SJCRH30 (cell line): ENCODE measurements around the gene MAP3K2. TPM values are rescaled to one million over a fixed set of nuclear protein-coding genes. Genes with fewer than 3 reads are reported as not detected.

Source experiments
- DNase-seq, 2 experiments: peaks; one replicate each; pipeline ENCODE4 v3.0.0-alpha.2; 2015 to 2020
- H3K27ac ChIP-seq: fragments of 250-450 bp; sonication (Bioruptor Pico); 2 replicates; pipeline ENCODE4 v1.5.1; 2020; ENCODE audit warnings: mild to moderate bottlenecking, moderate library complexity
- H3K27me3 ChIP-seq: fragments of 250-450 bp; sonication (Bioruptor Pico); 2 replicates; pipeline ENCODE4 v1.5.1; 2020; ENCODE audit warnings: mild to moderate bottlenecking, moderate library complexity
- H3K36me3 ChIP-seq: fragments of 250-450 bp; sonication (Bioruptor Pico); 2 replicates; pipeline ENCODE4 v1.5.1; 2020; ENCODE audit warnings: mild to moderate bottlenecking, moderate library complexity
- H3K4me1 ChIP-seq: fragments of 250-450 bp; sonication (Bioruptor Pico); 2 replicates; pipeline ENCODE4 v1.5.1; 2020; ENCODE audit warnings: mild to moderate bottlenecking, moderate library complexity
- H3K4me3 ChIP-seq: fragments of 250-450 bp; sonication (Bioruptor Pico); 2 replicates; pipeline ENCODE4 v1.5.1; 2020; ENCODE audit warnings: mild to moderate bottlenecking, moderate library complexity
- H3K9me3 ChIP-seq: fragments of 250-450 bp; sonication (Bioruptor Pico); replicated peaks from 2 replicates; pipeline ENCODE4 v1.5.1; 2020; ENCODE audit warnings: mild to moderate bottlenecking, moderate library complexity
- total RNA-seq: library from RNA; depleted of rRNA; stranded (reverse); fragments of >200 nt; shearing (Covaris generic); gene quantifications from 2 replicates; pipeline ENCODE4 v1.2.3, GENCODE V29; 2014

MAP3K2 gene
- total RNA-seq, 1 experiment from 2014 or later: 28.8 TPM

GRCh38 chr2:127386246-127386645, 1.5 kb downstream of the MAP3K2 start:
- peaks cover 9% of the 10 kb centered on the region; the same call in 1 of the 2 replicates for H3K4me1 ChIP-seq
- DNase-seq: no peak
- H3K9me3 ChIP-seq: no peaks in the 10 kb centered on the region
- H3K4me3 ChIP-seq: peak overlapping the region; percentile 100
- H3K27me3 ChIP-seq: no peaks in the 10 kb centered on the region
- H3K36me3 ChIP-seq: no peaks in the 10 kb centered on the region
- no peak overlapping the region for H3K27ac ChIP-seq

GRCh38 chr2:127384529-127384928, 3.2 kb downstream of the MAP3K2 start:
- peaks cover 9% of the 10 kb centered on the region; the same call in 1 of the 2 replicates for H3K4me1 ChIP-seq
- H3K27me3 ChIP-seq: no peaks in the 10 kb centered on the region
- H3K9me3 ChIP-seq: no peaks in the 10 kb centered on the region
- H3K4me3 ChIP-seq: no peak overlapping the region
- no peak for DNase-seq
- H3K27ac ChIP-seq: no peak overlapping the region
- no peaks in the 10 kb centered on the region for H3K36me3 ChIP-seq

GRCh38 chr2:127382831-127383230, 4.9 kb downstream of the MAP3K2 start:
- no peaks in the 10 kb centered on the region for H3K27me3 ChIP-seq
- DNase-seq: no peak
- no peak overlapping the region for H3K4me3 ChIP-seq
- H3K27ac ChIP-seq: no peak overlapping the region
- H3K36me3 ChIP-seq: no peaks in the 10 kb centered on the region
- H3K9me3 ChIP-seq: no peaks in the 10 kb centered on the region
- peaks cover 9% of the 10 kb centered on the region; the same call in 1 of the 2 replicates for H3K4me1 ChIP-seq

- Histone ChIP-seq H3K27me3 (no peaks in the 10 kb centered on the region), H3K9me3 (no peaks in the 10 kb centered on the region), H3K27ac (no peak overlapping the region), H3K4me3 (no peak overlapping the region), H3K4me1 (peaks cover 9% of the 10 kb centered on the region; the same call in 1 of the 2 replicates), H3K36me3 (no peaks in the 10 kb centered on the region; the same call in 1 of the 2 replicates)
- no peak for DNase-seq
These were observed 6.0 kb downstream of the MAP3K2 start for GRCh38 chr2:127381762-127382161.

GRCh38 chr2:127379712-127380355, 7.9 kb downstream of the MAP3K2 start:
- H3K36me3 ChIP-seq: no peaks in the 10 kb centered on the region; the same call in 1 of the 2 replicates
- no peak overlapping the region for H3K27ac ChIP-seq
- H3K27me3 ChIP-seq: no peaks in the 10 kb centered on the region
- no peaks in the 10 kb centered on the region for H3K4me1 ChIP-seq
- DNase-seq: no peak
- peaks cover 9% of the 10 kb centered on the region; the same call in 1 of the 2 replicates for H3K9me3 ChIP-seq
- H3K4me3 ChIP-seq: no peak overlapping the region

GRCh38 chr2:127378720-127379119, 9.1 kb downstream of the MAP3K2 start:
- Histone ChIP-seq H3K4me3 (no peak overlapping the region), H3K27ac (no peak overlapping the region), H3K36me3 (no peaks in the 10 kb centered on the region; the same call in 1 of the 2 replicates), H3K27me3 (no peaks in the 10 kb centered on the region), H3K9me3 (peaks cover 9% of the 10 kb centered on the region; the same call in 1 of the 2 replicates), H3K4me1 (no peaks in the 10 kb centered on the region)
- no peak for DNase-seq

GRCh38 chr2:127377262-127377661, 10.5 kb downstream of the MAP3K2 start:
- Histone ChIP-seq H3K9me3 (peaks cover 9% of the 10 kb centered on the region; the same call in 1 of the 2 replicates), H3K27ac (no peak overlapping the region), H3K36me3 (no peaks in the 10 kb centered on the region; the same call in 1 of the 2 replicates), H3K4me3 (no peak overlapping the region), H3K4me1 (peaks cover 4% of the 10 kb centered on the region; the same call in 1 of the 2 replicates), H3K27me3 (no peaks in the 10 kb centered on the region)
- DNase-seq: no peak

GRCh38 chr2:127376257-127376656, 11.5 kb downstream of the MAP3K2 start:
- Histone ChIP-seq H3K9me3 (peaks cover 9% of the 10 kb centered on the region; the same call in 1 of the 2 replicates), H3K27ac (no peak overlapping the region), H3K27me3 (no peaks in the 10 kb centered on the region), H3K4me1 (peaks cover 12% of the 10 kb centered on the region), H3K36me3 (no peaks in the 10 kb centered on the region; the same call in 1 of the 2 replicates), H3K4me3 (no peak overlapping the region)
- no peak for DNase-seq

GRCh38 chr2:127373362-127374083, 14.3 kb downstream of the MAP3K2 start:
- Histone ChIP-seq H3K27me3 (no peaks in the 10 kb centered on the region), H3K4me1 (peaks cover 15% of the 10 kb centered on the region), H3K9me3 (peaks cover 9% of the 10 kb centered on the region; the same call in 1 of the 2 replicates), H3K27ac (no peak overlapping the region), H3K4me3 (no peak overlapping the region), H3K36me3 (no peaks in the 10 kb centered on the region; the same call in none of the 2 replicates)
- DNase-seq: no peak

- no peaks in the 10 kb centered on the region for H3K27me3 ChIP-seq
- peaks cover 15% of the 10 kb centered on the region for H3K4me1 ChIP-seq
- H3K4me3 ChIP-seq: peak overlapping the region; percentile 51
- peak; percentile 95 to 97 for DNase-seq
- H3K9me3 ChIP-seq: peaks cover 5% of the 10 kb centered on the region; the same call in 1 of the 2 replicates
- peak overlapping the region; percentile 94 for H3K27ac ChIP-seq
- H3K36me3 ChIP-seq: no peaks in the 10 kb centered on the region; the same call in 1 of the 2 replicates
These were observed 16.7 kb downstream of the MAP3K2 start for GRCh38 chr2:127371037-127371436.

GRCh38 chr2:127370010-127370409, 17.8 kb downstream of the MAP3K2 start:
- peaks cover 15% of the 10 kb centered on the region for H3K4me1 ChIP-seq
- no peak for DNase-seq
- H3K4me3 ChIP-seq: no peak overlapping the region
- H3K27me3 ChIP-seq: no peaks in the 10 kb centered on the region
- no peak overlapping the region for H3K27ac ChIP-seq
- no peaks in the 10 kb centered on the region for H3K9me3 ChIP-seq
- no peaks in the 10 kb centered on the region; the same call in 1 of the 2 replicates for H3K36me3 ChIP-seq

- Histone ChIP-seq H3K36me3 (no peaks in the 10 kb centered on the region; the same call in 1 of the 2 replicates), H3K4me3 (no peak overlapping the region), H3K27ac (no peak overlapping the region), H3K27me3 (no peaks in the 10 kb centered on the region), H3K4me1 (no peaks in the 10 kb centered on the region; the same call in 1 of the 2 replicates), H3K9me3 (no peaks in the 10 kb centered on the region)
- DNase-seq: peak in 1 of 2 experiments; percentile 14
These were observed 22.5 kb downstream of the MAP3K2 start for GRCh38 chr2:127365211-127365643.

GRCh38 chr2:127362971-127363370, 24.8 kb downstream of the MAP3K2 start:
- DNase-seq: no peak
- no peaks in the 10 kb centered on the region for H3K27me3 ChIP-seq
- H3K36me3 ChIP-seq: no peaks in the 10 kb centered on the region
- H3K4me3 ChIP-seq: no peak overlapping the region
- H3K4me1 ChIP-seq: 0 out of 2 replicates have a peak, but pooled peaks cover 1% of the 10 kb centered on the region
- H3K27ac ChIP-seq: no peak overlapping the region
- no peaks in the 10 kb centered on the region for H3K9me3 ChIP-seq

GRCh38 chr2:127361929-127362885, 25.6 kb downstream of the MAP3K2 start:
- H3K27me3 ChIP-seq: no peaks in the 10 kb centered on the region
- H3K4me1 ChIP-seq: peaks cover 9% of the 10 kb centered on the region; the same call in 1 of the 2 replicates
- H3K27ac ChIP-seq: no peak overlapping the region
- DNase-seq: no peak
- H3K4me3 ChIP-seq: no peak overlapping the region
- H3K9me3 ChIP-seq: no peaks in the 10 kb centered on the region
- no peaks in the 10 kb centered on the region for H3K36me3 ChIP-seq
